SK-N-SH (cell line): Measurements from ENCODE around the gene MYO10. TPM values are rescaled to one million over a fixed set of nuclear protein-coding genes. Genes with fewer than 3 reads are reported as not detected.

Experiments used
- CTCF ChIA-PET: fragments of 300-600, 350-600 bp; formaldehyde crosslinking; extraction: SDS; loops from one replicate; lab custom pipeline; 2021; lab: Yijun Ruan, JAX
- POLR2A ChIA-PET: fragments of 350-600 bp; sonication (Branson Sonifier 250); formaldehyde crosslinking; extraction: SDS; loops from one replicate; lab custom pipeline; 2020; ENCODE audit warnings: antibody characterized with exemption, inconsistent platforms; lab: Yijun Ruan, JAX
- DNase-seq: peaks from one replicate; pipeline ENCODE4 v3.0.0; 2012
- H2AFZ ChIP-seq: fragments of 200-600 bp; sonication (generic); 2 replicates; pipeline ENCODE4 v1.8.1; 2016; ENCODE audit warnings: antibody characterized with exemption, mild to moderate bottlenecking, low read depth
- H3F3A ChIP-seq: fragments of 200-600 bp; sonication (generic); replicated peaks from 2 replicates; pipeline ENCODE3; 2016; ENCODE audit warnings: antibody characterized with exemption, mild to moderate bottlenecking; ENCODE audit not compliant: insufficient read depth
- H3K27ac ChIP-seq, 2 experiments: fragments of 200-500 bp in 1 of 2; fragments of 200-600 bp in 1 of 2; sonication (Bioruptor generic) in 1 of 2; sonication (generic), shearing (Covaris generic) in 1 of 2; 2 replicates each; pipeline versions ENCODE4 v1.5.1 to v1.6.1; 2014 to 2016; ENCODE audit warnings: low read depth in 2 of 2, inconsistent platforms in 1 of 2, low read length in 1 of 2, mild to moderate bottlenecking in 1 of 2, mixed read lengths in 1 of 2
- H3K27me3 ChIP-seq: fragments of 200-600 bp; sonication (generic), shearing (Covaris generic); 2 replicates; pipeline ENCODE4 v1.6.1; 2016; ENCODE audit warnings: mixed run types; ENCODE audit not compliant: insufficient read depth
- H3K36me3 ChIP-seq, 2 experiments: fragments of 200-500 bp in 1 of 2; fragments of 200-600 bp in 1 of 2; sonication (Bioruptor generic) in 1 of 2; sonication (generic) in 1 of 2; replicated peaks in 1 of 2; 2 replicates each; pipeline versions ENCODE3 to v1.5.1; 2014 to 2016; ENCODE audit warnings: low read length in 1 of 2, mild to moderate bottlenecking in 1 of 2; ENCODE audit not compliant: insufficient read depth in 2 of 2, control insufficient read depth in 1 of 2
- H3K4me1 ChIP-seq, 2 experiments: fragments of 200-500 bp in 1 of 2; fragments of 200-600 bp in 1 of 2; sonication (Bioruptor generic) in 1 of 2; sonication (generic), shearing (Covaris generic) in 1 of 2; 2 replicates each; pipeline versions ENCODE4 v1.5.1 to v1.6.1; 2014 to 2016; ENCODE audit warnings: low read depth in 1 of 2, low read length in 1 of 2, mixed run types in 1 of 2; ENCODE audit not compliant: insufficient read depth in 2 of 2, control insufficient read depth in 1 of 2
- H3K4me2 ChIP-seq: fragments of 200-600 bp; sonication (generic), shearing (Covaris generic); 2 replicates; pipeline ENCODE4 v1.6.1; 2017; ENCODE audit warnings: mixed run types
- H3K4me3 ChIP-seq, 2 experiments: fragments of 200-500 bp in 1 of 2; fragments of 200-600 bp in 1 of 2; sonication (Bioruptor generic) in 1 of 2; sonication (generic), shearing (Covaris generic) in 1 of 2; 2 replicates each; pipeline versions ENCODE4 v1.5.1 to v1.8.1; 2014 to 2016; ENCODE audit warnings: low read depth in 2 of 2, inconsistent platforms in 1 of 2, low read length in 1 of 2, mild to moderate bottlenecking in 1 of 2, mixed read lengths in 1 of 2, moderate library complexity in 1 of 2
- H3K79me2 ChIP-seq: fragments of 200-600 bp; sonication (generic); 2 replicates; pipeline ENCODE4 v1.8.1; 2017; ENCODE audit warnings: mild to moderate bottlenecking; ENCODE audit not compliant: insufficient read depth
- H3K9ac ChIP-seq: fragments of 200-600 bp; sonication (generic); 2 replicates; pipeline ENCODE4 v1.6.1; 2017; ENCODE audit warnings: mixed run types
- H3K9me2 ChIP-seq: fragments of 200-600 bp; sonication (generic); 2 replicates; pipeline ENCODE4 v1.6.1; 2017; ENCODE audit warnings: mixed run types
- H3K9me3 ChIP-seq: fragments of 200-600 bp; sonication (generic); 2 replicates; pipeline ENCODE4 v1.6.1; 2017; ENCODE audit warnings: mixed run types, mild to moderate bottlenecking, moderate library complexity
- H4K20me1 ChIP-seq: fragments of 200-600 bp; sonication (generic); 2 replicates; pipeline ENCODE4 v1.6.1; 2017; ENCODE audit warnings: mild to moderate bottlenecking, mixed run types; ENCODE audit not compliant: insufficient read depth
- ELF1 ChIP-seq: IDR thresholded peaks from 2 replicates; pipeline ENCODE4 v1.4.0; 2012
- EP300 ChIP-seq, 2 experiments: IDR thresholded peaks; 2 replicates each; pipeline versions ENCODE4 v1.4.0 to v1.6.1; 2012; ENCODE audit warnings: borderline replicate concordance in 1 of 2, low read depth in 1 of 2, low read length in 1 of 2
- EZH2phosphoT487 ChIP-seq: fragments of 200-600 bp; sonication (generic); IDR thresholded peaks from 2 replicates; pipeline ENCODE4 v1.6.1; 2017; ENCODE audit warnings: low read depth, mixed run types, mild to moderate bottlenecking, antibody characterized with exemption, moderate library complexity, borderline replicate concordance
- FOSL2 ChIP-seq: IDR thresholded peaks from 2 replicates; pipeline ENCODE4 v1.4.0; 2012; ENCODE audit warnings: low read depth, mild to moderate bottlenecking, moderate library complexity, borderline replicate concordance
- FOXJ3 ChIP-seq: sonication (generic); formaldehyde crosslinking; IDR thresholded peaks from 2 replicates; pipeline ENCODE4 v1.5.1; 2020; ENCODE audit warnings: mild to moderate bottlenecking, missing genetic modification reagents
- GABPA ChIP-seq: IDR thresholded peaks from 2 replicates; pipeline ENCODE4 v1.4.0; 2012; ENCODE audit warnings: low read depth, mild to moderate bottlenecking
- GATA2 ChIP-seq: sonication (generic); formaldehyde crosslinking; IDR thresholded peaks from 2 replicates; pipeline ENCODE4 v1.5.0; 2020; ENCODE audit warnings: mild to moderate bottlenecking, missing genetic modification reagents
- IRF3 ChIP-seq: fragments of 150-350 bp; IDR thresholded peaks from 2 replicates; pipeline ENCODE4 v1.6.1; 2016; ENCODE audit warnings: mild to moderate bottlenecking, low read depth, low read length
- MEF2A ChIP-seq: IDR thresholded peaks from 2 replicates; pipeline ENCODE4 v1.4.0; 2012; ENCODE audit warnings: low read depth, borderline replicate concordance
- MXI1 ChIP-seq: IDR thresholded peaks from 2 replicates; pipeline ENCODE4 v1.6.1; 2012; ENCODE audit warnings: mild to moderate bottlenecking, low read depth, low read length, improper control_type of control experiment
- NFIC ChIP-seq: IDR thresholded peaks from 2 replicates; pipeline ENCODE4 v1.4.0; 2012; ENCODE audit warnings: borderline replicate concordance
- PBX3 ChIP-seq: IDR thresholded peaks from 2 replicates; pipeline ENCODE4; 2012
- RAD21 ChIP-seq: IDR thresholded peaks from 2 replicates; pipeline ENCODE4 v1.6.1; 2012; ENCODE audit warnings: mild to moderate bottlenecking, low read length
- RCOR1 ChIP-seq: fragments of 150-350 bp; IDR thresholded peaks from 2 replicates; pipeline ENCODE4 v1.6.1; 2017; ENCODE audit warnings: antibody characterized with exemption, low read length
- RFX5 ChIP-seq: IDR thresholded peaks from 2 replicates; pipeline ENCODE4 v1.6.1; 2012; ENCODE audit warnings: mild to moderate bottlenecking, improper control_type of control experiment, low read length
- SMC3 ChIP-seq: IDR thresholded peaks from 2 replicates; pipeline ENCODE4 v1.6.1; 2012; ENCODE audit warnings: low read depth, low read length, improper control_type of control experiment
- TAF1 ChIP-seq: IDR thresholded peaks from 2 replicates; pipeline ENCODE4 v1.6.1; 2012; ENCODE audit warnings: low read depth, mild to moderate bottlenecking, low read length, moderate library complexity, borderline replicate concordance
- TCF12 ChIP-seq: IDR thresholded peaks from 2 replicates; pipeline ENCODE4 v1.4.0; 2012
- TEAD4 ChIP-seq: IDR thresholded peaks from 2 replicates; pipeline ENCODE4 v1.4.0; 2012; ENCODE audit warnings: mild to moderate bottlenecking, borderline replicate concordance; ENCODE audit not compliant: insufficient read depth
- USF1 ChIP-seq: IDR thresholded peaks from 2 replicates; pipeline ENCODE4 v1.4.0; 2012; ENCODE audit warnings: low read depth, borderline replicate concordance
- USF2 ChIP-seq: fragments of 150-350 bp; IDR thresholded peaks from 2 replicates; pipeline ENCODE4 v1.6.1; 2017; ENCODE audit warnings: antibody characterized with exemption, low read length, low read depth, borderline replicate concordance
- YY1 ChIP-seq: IDR thresholded peaks from 2 replicates; pipeline ENCODE4 v1.4.0; 2012; ENCODE audit warnings: low read depth, mild to moderate bottlenecking
- ZBTB33 ChIP-seq: IDR thresholded peaks from 2 replicates; pipeline ENCODE4 v1.4.0; 2012; ENCODE audit warnings: low read depth, borderline replicate concordance
- WGBS: methylation state at CpG from one replicate; pipeline ENCODE4 v1.1.6; 2017; ENCODE audit warnings: low lambda C conversion rate; 5-methylcytosine and 5-hydroxymethylcytosine counted together
- polyA plus RNA-seq, 3 experiments: library from polyadenylated mRNA; depleted of rRNA; stranded (reverse); fragments of >200 nt; gene quantifications; 2 replicates each; pipeline ENCODE4 v1.2.3, GENCODE V29; 2012

MYO10 gene
- polyA plus RNA-seq, 1 of the 3 experiments (the other 2 are of a cell fraction), result 8.1 TPM

GRCh38 chr5:16866795-16867576 is 69.1 kb downstream of the MYO10 start:
- peaks cover 94% of the 10 kb centered on the region for H4K20me1 ChIP-seq
- H3K4me3 ChIP-seq, result peak overlapping the region in 1 of 2 experiments; percentile 24; a peak in 1 of 4 replicates
- POLR2A ChIA-PET, result no interaction called here
- H3F3A ChIP-seq, result peaks cover 17% of the 10 kb centered on the region
- no peaks in the 10 kb centered on the region for H3K9me2 ChIP-seq
- H3K36me3 ChIP-seq, result peaks cover 0 to 9% of the 10 kb centered on the region in 2 experiments
- peak overlapping the region; percentile 61 for H3K4me2 ChIP-seq
- peak; percentile 51 for DNase-seq
- peaks cover 100% of the 10 kb centered on the region for H3K79me2 ChIP-seq
- CTCF ChIA-PET, result interaction anchor here (0.7 to 1.1 kb wide), 5 partner anchors 9 to 323 kb away, joined by 3 to 4 read pairs (median 3); no protein-coding TSS in a partner anchor
- TF ChIP-seq MEF2A, result no peak
- TF ChIP-seq YY1, result no peak
- no peak for TF ChIP-seq GATA2
- no peak for TF ChIP-seq EP300 (IDR thresholded peaks at IDR 0.05; ENCODE audit: borderline replicate concordance in 1 of 2, low read depth in 1 of 2, low read length in 1 of 2)
- TF ChIP-seq USF1, result no peak
- TF ChIP-seq FOXJ3 (CRISPR knock-in tag), result no peak
- TF ChIP-seq RCOR1, result no peak
- TF ChIP-seq MXI1, result no peak
- no peak for TF ChIP-seq USF2
- TF ChIP-seq RAD21, result no peak
- no peak for TF ChIP-seq RFX5
- no peak for TF ChIP-seq FOSL2
- TF ChIP-seq ELF1, result no peak
- TF ChIP-seq EZH2phosphoT487, result no peak
- peak; percentile 27; the same call in 1 of the 2 replicates for TF ChIP-seq NFIC
- no peak for TF ChIP-seq IRF3
- TF ChIP-seq TEAD4, result peak; percentile 32; the same call in 1 of the 2 replicates
- no peak for TF ChIP-seq GABPA
- TF ChIP-seq ZBTB33, result no peak
- TF ChIP-seq PBX3, result no peak
- TF ChIP-seq TCF12, result peak; percentile 24; the same call in 1 of the 2 replicates
- TF ChIP-seq TAF1, result no peak
- TF ChIP-seq SMC3, result no peak
- peak overlapping the region; percentile 51 to 77; a peak in 2 of 4 replicates for H3K27ac ChIP-seq
- H3K4me1 ChIP-seq, result peaks cover 20 to 22% of the 10 kb centered on the region in 2 experiments; a peak in 3 of 4 replicates
- H3K9ac ChIP-seq, result no peak overlapping the region
- no peaks in the 10 kb centered on the region for H3K9me3 ChIP-seq
- no peak overlapping the region for H2AFZ ChIP-seq
- no peaks in the 10 kb centered on the region for H3K27me3 ChIP-seq
- WGBS, result 60% methylated on average over 17 of the region's 17 CpGs
